MCF 10A (cell line): ENCODE data around the gene MYOM1. TPM values are rescaled to one million over a fixed set of nuclear protein-coding genes. Genes with fewer than 3 reads are reported as not detected.

Experiments used
- BruUV-seq: library from RNA; stranded (reverse); fragments of 400-500 nt; replicated peaks from 2 replicates; lab custom pipeline; 2021; lab: Mats Ljungman, UMichigan
- CTCF ChIA-PET: fragments of 300-600 bp; sonication (Branson Sonifier 250); formaldehyde crosslinking; extraction: SDS; loops from one replicate; lab custom pipeline; 2021; ENCODE audit warnings: antibody characterized with exemption, inconsistent platforms; lab: Yijun Ruan, JAX
- POLR2A ChIA-PET: fragments of 300-600, 350-650 bp; sonication (Branson Sonifier 250); formaldehyde crosslinking; extraction: SDS; loops from one replicate; lab custom pipeline; 2020; ENCODE audit warnings: antibody characterized with exemption, inconsistent platforms; lab: Yijun Ruan, JAX
- DNase-seq: peaks from one replicate; pipeline ENCODE4 v3.0.0-alpha.2; 2018; ENCODE audit not compliant: unreplicated experiment
- H3K27ac Mint-ChIP-seq: one replicate; pipeline ENCODE4 v1.8.0; 2022; ENCODE audit warnings: mild to moderate bottlenecking, low read depth, mixed read lengths; ENCODE audit not compliant: unreplicated experiment
- H3K27me3 Mint-ChIP-seq: one replicate; pipeline ENCODE4 v1.8.0; 2022; ENCODE audit warnings: mixed read lengths; ENCODE audit not compliant: insufficient read depth, unreplicated experiment
- H3K36me3 Mint-ChIP-seq: one replicate; pipeline ENCODE4 v1.8.0; 2022; ENCODE audit warnings: mild to moderate bottlenecking, moderate library complexity, mixed read lengths; ENCODE audit not compliant: insufficient read depth, unreplicated experiment
- H3K4me1 Mint-ChIP-seq: one replicate; pipeline ENCODE4 v1.8.0; 2022; ENCODE audit warnings: mixed read lengths; ENCODE audit not compliant: insufficient read depth, unreplicated experiment
- H3K4me3 Mint-ChIP-seq: one replicate; pipeline ENCODE4 v1.8.0; 2022; ENCODE audit warnings: mild to moderate bottlenecking, moderate library complexity, mixed read lengths; ENCODE audit not compliant: unreplicated experiment
- H3K9me3 Mint-ChIP-seq: one replicate; pipeline ENCODE4 v1.8.0; 2022; ENCODE audit warnings: mixed read lengths; ENCODE audit not compliant: unreplicated experiment
- intact Hi-C: fragments of 100-400 bp; cut with micrococcal nuclease; formaldehyde crosslinking; loops from 2 replicates; pipeline ENCODE4 v1.14.1; 2022
- total RNA-seq: library from RNA; stranded (reverse); gene quantifications from 2 replicates; pipeline ENCODE4 v1.2.3, GENCODE V29; 2022
- TF ChIP-seq, protein P1 (sequence below): fragments of 200-600 bp; IDR thresholded peaks from one replicate; pipeline ENCODE4 v1.8.0; 2022; ENCODE audit warnings: antibody characterized with exemption, mild to moderate bottlenecking; ENCODE audit not compliant: unreplicated experiment

Gene MYOM1
- total RNA-seq, 1 experiment from 2014 or later: 0.21 TPM

- ChIA-PET POLR2A (interaction anchor here (0.7 to 1.2 kb wide), 3 partner anchors 10 to 44 kb away, joined by 3 read pairs; no protein-coding TSS in a partner anchor), CTCF (interaction anchor here (0.9 to 2.2 kb wide), 2 partner anchors 10 to 271 kb away, joined by 4 to 9 read pairs; no protein-coding TSS in a partner anchor)
- peaks cover 7% of the 10 kb centered on the region for H3K4me1 Mint-ChIP-seq
- H3K27ac Mint-ChIP-seq: no peak overlapping the region
- no peak for DNase-seq
- H3K4me3 Mint-ChIP-seq: no peak overlapping the region
- H3K36me3 Mint-ChIP-seq: peaks cover 6% of the 10 kb centered on the region
- TF ChIP-seq, protein P1, sequence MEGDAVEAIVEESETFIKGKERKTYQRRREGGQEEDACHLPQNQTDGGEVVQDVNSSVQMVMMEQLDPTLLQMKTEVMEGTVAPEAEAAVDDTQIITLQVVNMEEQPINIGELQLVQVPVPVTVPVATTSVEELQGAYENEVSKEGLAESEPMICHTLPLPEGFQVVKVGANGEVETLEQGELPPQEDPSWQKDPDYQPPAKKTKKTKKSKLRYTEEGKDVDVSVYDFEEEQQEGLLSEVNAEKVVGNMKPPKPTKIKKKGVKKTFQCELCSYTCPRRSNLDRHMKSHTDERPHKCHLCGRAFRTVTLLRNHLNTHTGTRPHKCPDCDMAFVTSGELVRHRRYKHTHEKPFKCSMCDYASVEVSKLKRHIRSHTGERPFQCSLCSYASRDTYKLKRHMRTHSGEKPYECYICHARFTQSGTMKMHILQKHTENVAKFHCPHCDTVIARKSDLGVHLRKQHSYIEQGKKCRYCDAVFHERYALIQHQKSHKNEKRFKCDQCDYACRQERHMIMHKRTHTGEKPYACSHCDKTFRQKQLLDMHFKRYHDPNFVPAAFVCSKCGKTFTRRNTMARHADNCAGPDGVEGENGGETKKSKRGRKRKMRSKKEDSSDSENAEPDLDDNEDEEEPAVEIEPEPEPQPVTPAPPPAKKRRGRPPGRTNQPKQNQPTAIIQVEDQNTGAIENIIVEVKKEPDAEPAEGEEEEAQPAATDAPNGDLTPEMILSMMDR: no peak
- no peaks in the 10 kb centered on the region for H3K9me3 Mint-ChIP-seq
- no peaks in the 10 kb centered on the region for H3K27me3 Mint-ChIP-seq
- BruUV-seq: no TSS peak
- intact Hi-C loops: no loop called here
These were observed 949 bp downstream of the MYOM1 start for GRCh38 chr18:3218819-3219218.

DNA sequence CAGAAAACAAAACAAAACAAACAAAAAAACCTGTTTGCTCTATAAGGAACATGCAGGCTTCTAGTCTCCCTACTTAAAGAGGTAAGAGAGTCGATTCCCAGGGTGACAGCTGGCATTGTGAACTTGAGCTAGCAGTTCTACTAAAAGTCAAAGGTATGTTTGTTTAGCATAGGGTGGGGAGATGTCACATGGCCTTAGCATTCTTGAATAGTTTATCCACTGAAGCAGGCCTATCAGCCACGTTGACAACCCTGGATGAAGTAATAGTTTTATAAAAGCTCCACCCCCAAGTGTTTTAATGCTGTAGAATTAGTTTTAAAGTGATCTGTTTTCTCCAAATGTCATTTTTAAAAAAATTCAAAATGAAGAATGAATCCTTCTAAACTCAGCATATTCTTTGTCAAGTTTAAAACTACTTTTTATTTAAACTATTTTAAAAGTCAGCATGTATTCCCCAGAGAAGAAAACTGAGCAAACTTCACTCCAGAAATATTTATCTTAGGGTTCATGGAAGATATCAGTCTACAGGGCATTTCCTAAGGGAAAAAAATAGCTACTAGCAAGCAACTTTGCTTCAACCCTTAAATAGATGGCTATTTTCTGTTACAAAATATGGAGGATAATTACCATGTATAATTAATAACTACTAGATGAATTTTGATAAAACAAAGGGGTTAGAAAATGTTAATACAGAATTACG is 1.7 kb downstream of the MYOM1 start:
- Mint-ChIP-seq H3K4me3 (no peak overlapping the region), H3K4me1 (peaks cover 7% of the 10 kb centered on the region), H3K27me3 (no peaks in the 10 kb centered on the region), H3K36me3 (peaks cover 6% of the 10 kb centered on the region), H3K9me3 (no peaks in the 10 kb centered on the region), H3K27ac (peak overlapping the region; percentile 32)
- BruUV-seq: no TSS peak
- DNase-seq: peak; percentile 36
- CTCF ChIA-PET: interaction anchor here (0.6 to 0.9 kb wide), 3 partner anchors 12 to 270 kb away, joined by 3 to 4 read pairs (median 3); no protein-coding TSS in a partner anchor
- intact Hi-C loops: no loop called here
- POLR2A ChIA-PET: interaction anchor here (0.7 to 1.2 kb wide), 4 partner anchors 12 to 45 kb away, joined by 3 read pairs; no protein-coding TSS in a partner anchor
- TF ChIP-seq, protein P1: no peak

DNA sequence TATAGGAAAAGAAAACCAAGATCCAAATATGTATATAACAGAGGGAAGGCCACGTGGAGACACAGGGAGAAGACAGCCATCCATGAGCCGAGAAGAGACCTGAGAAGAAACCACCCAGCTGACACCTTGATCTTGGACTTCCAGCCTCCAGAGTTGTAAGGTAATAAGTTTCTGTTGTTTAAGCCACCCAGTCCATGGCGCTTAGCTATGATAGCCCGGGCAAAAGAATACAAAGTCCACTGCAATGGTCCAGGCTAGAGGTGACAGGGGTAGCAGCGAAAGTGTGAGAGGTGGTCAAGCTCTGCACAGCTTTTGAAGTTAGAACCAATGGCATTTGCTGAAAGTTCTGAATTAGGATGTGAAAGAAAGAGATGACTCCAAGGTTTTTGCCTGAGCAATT is 2.8 kb downstream of the MYOM1 start:
- BruUV-seq: no TSS peak
- intact Hi-C loops: no loop called here
- ChIA-PET CTCF (no interaction called here), POLR2A (interaction anchor here (0.6 kb wide), 1 partner anchor 29 kb away, joined by 3 read pairs; no protein-coding TSS in a partner anchor)
- DNase-seq: no peak
- no peaks in the 10 kb centered on the region for H3K9me3 Mint-ChIP-seq
- H3K4me3 Mint-ChIP-seq: no peak overlapping the region
- H3K36me3 Mint-ChIP-seq: no peaks in the 10 kb centered on the region
- H3K27me3 Mint-ChIP-seq: no peaks in the 10 kb centered on the region
- H3K4me1 Mint-ChIP-seq: peaks cover 7% of the 10 kb centered on the region
- peak overlapping the region; percentile 32 for H3K27ac Mint-ChIP-seq
- TF ChIP-seq, protein P1: no peak

DNA sequence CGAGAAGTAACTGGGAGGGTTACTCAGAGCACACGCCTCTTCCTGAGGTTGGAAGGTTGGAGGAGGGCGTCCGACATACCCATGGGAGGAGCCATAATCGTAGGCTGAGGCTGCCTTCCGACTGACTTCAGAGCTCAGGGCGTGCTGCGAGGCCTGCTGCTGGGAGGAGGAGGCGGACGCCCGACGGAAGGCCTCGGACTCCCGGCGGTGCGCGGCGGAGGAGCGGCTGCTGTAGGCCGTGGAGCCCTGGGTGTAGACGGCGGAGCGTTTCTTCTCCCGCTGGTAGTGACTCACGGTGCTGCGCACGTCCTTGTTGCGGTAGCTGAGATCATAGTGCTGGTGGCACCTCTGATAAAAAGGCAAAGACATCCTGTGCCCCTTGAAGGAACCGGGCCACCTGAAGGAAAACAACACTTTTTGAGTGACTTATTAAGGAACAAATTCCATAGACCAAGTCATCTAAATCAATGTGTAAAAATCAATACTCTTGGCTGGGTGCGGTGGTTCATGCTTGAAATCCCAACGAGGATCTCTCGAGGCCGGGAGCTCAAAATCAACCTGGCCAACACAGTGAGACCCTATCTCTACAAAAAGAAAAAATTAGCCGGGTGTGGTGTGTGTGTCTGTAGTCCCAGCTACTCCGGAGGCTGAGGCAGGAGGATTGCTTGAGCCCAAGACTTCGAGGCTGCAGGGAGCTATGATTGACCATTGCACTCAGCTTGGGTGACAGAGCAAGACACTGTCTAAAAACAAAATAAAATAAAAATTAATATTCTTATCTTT is 4.7 kb downstream of the MYOM1 start:
- POLR2A ChIA-PET: interaction anchor here (0.6 to 1.2 kb wide), 3 partner anchors 11 to 31 kb away, joined by 3 to 4 read pairs (median 4); no protein-coding TSS in a partner anchor
- intact Hi-C loops: no loop called here
- no peak overlapping the region for H3K27ac Mint-ChIP-seq

More for the DNA sequence above, 4.7 kb downstream of the MYOM1 start:
- Mint-ChIP-seq H3K36me3 (no peaks in the 10 kb centered on the region), H3K9me3 (no peaks in the 10 kb centered on the region), H3K4me3 (no peak overlapping the region), H3K27me3 (no peaks in the 10 kb centered on the region), H3K4me1 (peaks cover 11% of the 10 kb centered on the region)
- BruUV-seq: no TSS peak
- CTCF ChIA-PET: interaction anchor here (0.5 to 0.6 kb wide), 3 partner anchors 19 to 222 kb away, joined by 3 to 5 read pairs (median 5); no protein-coding TSS in a partner anchor
- DNase-seq: no peak
- TF ChIP-seq, protein P1: no peak
